Pancreas (tissue), 10 donors: ENCODE measurements around the gene SGCA. TPM values are rescaled to one million over a fixed set of nuclear protein-coding genes. Genes with fewer than 3 reads are reported as not detected.

ENCODE experiments used
- ATAC-seq, 4 donors: fragments of 200-7000 bp; cut with Tn5 transposase; one replicate each; pipeline versions ENCODE4 v1.8.0 to v1.9.1; 2020; ENCODE audit warnings: mild to moderate bottlenecking in 4 of 4, moderate library complexity in 4 of 4
- DNase-seq, 6 donors: peaks; one replicate each; pipeline ENCODE4 v3.0.0-alpha.2; 2020
- FAIRE-seq: peaks from 2 replicates; lab custom pipeline; 2012; peaks lifted over from hg19 to GRCh38; lab: Jason Lieb, UNC
- H3K27ac ChIP-seq, 4 donors: fragments of 200-600 bp; sonication (generic); 1 replicate in 3 of 4; 2 replicates in 1 of 4; pipeline versions ENCODE4 v1.5.0 to v1.8.0; 2020
- H3K27me3 ChIP-seq, 4 donors: fragments of 200-600 bp; one replicate each; pipeline ENCODE4 v1.8.0; 2021
- H3K36me3 ChIP-seq, 3 donors: fragments of 200-600 bp; sonication (generic) in 1 of 3; one replicate each; pipeline versions ENCODE4 v1.5.0 to v1.8.0; 2020 to 2021
- H3K4me1 ChIP-seq, 3 donors: fragments of 200-600 bp; one replicate each; pipeline ENCODE4 v1.8.0; 2021
- H3K4me3 ChIP-seq, 4 donors: fragments of 200-600 bp; sonication (generic) in 2 of 4; one replicate each; pipeline versions ENCODE4 v1.5.0 to v1.8.0; 2020 to 2021
- H3K9me3 ChIP-seq, 4 donors: fragments of 200-600 bp; one replicate each; pipeline ENCODE4 v1.8.0; 2021
- WGBS, 2 donors: extraction: QIAGEN DNeasy Blood & Tissue Kit; methylation state at CpG; one replicate each; pipeline ENCODE4 v1.1.7; 2013; 5-methylcytosine and 5-hydroxymethylcytosine counted together
- intact Hi-C, 3 donors: fragments of 100-400 bp; cut with DNase I; formaldehyde crosslinking; loops; one replicate each; pipeline versions ENCODE4 v1.11.1 to v1.14.2; 2022
- polyA plus RNA-seq, 2 donors: library from polyadenylated mRNA; stranded (reverse); fragments of 200-250 nt; gene quantifications; one replicate each; pipeline ENCODE4 v1.2.3, GENCODE V29; 2013
- total RNA-seq, 6 donors: library from RNA; stranded (reverse); fragmentation: NEBNext Ultra II Directional in 4 of 6; extraction: Animal tissue kit (Norgen Biotek cat#: 25700) in 4 of 6; gene quantifications; one replicate each; pipeline versions ENCODE4 v1.2.1 to v1.2.4, GENCODE V29; 2021 to 2023
- TF ChIP-seq, protein P1 (sequence below), 4 donors: fragments of 200-600 bp; sonication (generic) in 3 of 4; IDR thresholded peaks; one replicate each; pipeline versions ENCODE4 v1.5.0 to v1.8.0; 2021; ENCODE audit warnings: antibody characterized with exemption in 4 of 4
- donor health status: healthy with polysubstance abuse.
- donor health status: DM: no; HTN: no; CAD: no; lungs with moderate emphysema.
- donor health status: DM: no; HTN: no; CAD: no.
- donor health status: control.
- donor health status: control.
- donor health status: Bipolar disorder and iron deficiency.
- donor health status: DM: yes; HTN: yes; CAD: no.
- donor health status: DM: no; HTN: no; CAD: no.
- donor health status: DM: no; HTN: no; CAD: no.
- donor health status: DM: yes; HTN: yes; CAD: no.

The SGCA gene
- total and polyA plus RNA-seq, 8 donors, result 0.31 to 3.0 (median 1.1) TPM; not detected in 3

DNA sequence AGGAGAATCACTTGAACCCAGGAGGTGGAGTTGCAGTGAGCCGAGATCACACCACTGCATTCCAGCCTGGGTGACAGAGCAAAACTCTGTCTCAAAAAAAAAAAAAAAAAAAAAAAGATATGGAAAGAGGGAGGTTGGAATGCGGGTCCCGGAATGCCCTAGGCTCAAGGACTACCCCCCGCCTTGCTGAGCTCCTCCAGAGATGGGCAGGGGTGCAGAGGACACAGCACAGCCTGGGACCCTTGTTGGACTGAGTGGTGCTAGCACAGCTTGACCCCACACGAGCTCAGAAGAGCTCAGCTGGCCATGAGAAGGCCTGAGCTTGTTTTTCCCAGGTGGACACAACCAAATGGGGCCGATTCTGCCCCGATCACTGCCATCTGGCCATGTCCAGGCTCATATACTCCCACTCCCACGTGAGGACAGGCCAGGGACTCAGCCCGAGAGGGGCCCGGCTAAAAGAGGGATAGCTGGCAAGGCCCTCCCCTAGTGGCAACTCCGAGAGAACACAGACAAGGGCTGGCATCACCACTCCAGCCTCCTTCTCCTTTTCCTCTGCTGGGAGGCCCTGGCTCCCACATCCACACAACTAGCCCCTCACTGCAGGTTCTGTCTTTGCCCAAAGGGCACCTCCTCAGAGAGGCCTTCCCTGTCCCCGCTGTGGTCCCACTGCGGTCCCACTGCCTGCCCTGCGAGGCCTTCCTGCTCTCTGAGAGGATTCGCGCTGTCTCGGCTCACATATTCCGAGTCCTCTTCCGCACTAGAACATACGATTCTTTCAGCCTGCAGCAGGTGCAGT is 11.0 kb downstream of the SGCA start:
- no peak overlapping the region for H3K27ac ChIP-seq

DNA sequence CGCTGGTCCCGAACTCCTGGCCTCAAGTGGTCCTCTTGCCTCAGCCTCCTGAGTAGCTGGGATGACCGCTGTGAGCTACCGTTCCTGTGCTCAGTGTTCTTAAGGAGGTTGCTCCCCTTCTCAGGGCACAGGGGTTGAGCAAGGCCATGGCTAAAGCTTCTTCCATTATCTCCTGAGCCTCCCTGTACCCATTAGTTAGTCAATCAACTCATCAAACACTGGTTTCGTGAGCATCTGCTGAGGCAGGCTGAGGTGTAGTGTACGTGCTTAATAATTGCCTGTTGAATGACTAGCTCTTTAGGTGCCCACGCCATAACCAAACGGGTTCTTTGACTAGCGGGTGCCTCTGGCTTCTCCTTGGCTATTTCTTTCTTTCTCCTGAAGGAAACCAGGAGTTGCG is 11.7 kb downstream of the SGCA start:
- no peak for FAIRE-seq
- WGBS, 2 donors, result 91 to 94% methylated on average over 10 of the region's 10 CpGs
- no peaks in the 10 kb centered on the region for H3K36me3 ChIP-seq
- H3K4me1 ChIP-seq, result peaks cover 0 to 12% (median 5%) of the 10 kb centered on the region in 3 donors
- DNase-seq, result peak in 1 of 6 donors; percentile 14
- H3K27me3 ChIP-seq, result no peaks in the 10 kb centered on the region
- no peak overlapping the region for H3K4me3 ChIP-seq
- H3K27ac ChIP-seq, result peak overlapping the region; percentile 52 to 84 (median 68)
- TF ChIP-seq, protein P1, sequence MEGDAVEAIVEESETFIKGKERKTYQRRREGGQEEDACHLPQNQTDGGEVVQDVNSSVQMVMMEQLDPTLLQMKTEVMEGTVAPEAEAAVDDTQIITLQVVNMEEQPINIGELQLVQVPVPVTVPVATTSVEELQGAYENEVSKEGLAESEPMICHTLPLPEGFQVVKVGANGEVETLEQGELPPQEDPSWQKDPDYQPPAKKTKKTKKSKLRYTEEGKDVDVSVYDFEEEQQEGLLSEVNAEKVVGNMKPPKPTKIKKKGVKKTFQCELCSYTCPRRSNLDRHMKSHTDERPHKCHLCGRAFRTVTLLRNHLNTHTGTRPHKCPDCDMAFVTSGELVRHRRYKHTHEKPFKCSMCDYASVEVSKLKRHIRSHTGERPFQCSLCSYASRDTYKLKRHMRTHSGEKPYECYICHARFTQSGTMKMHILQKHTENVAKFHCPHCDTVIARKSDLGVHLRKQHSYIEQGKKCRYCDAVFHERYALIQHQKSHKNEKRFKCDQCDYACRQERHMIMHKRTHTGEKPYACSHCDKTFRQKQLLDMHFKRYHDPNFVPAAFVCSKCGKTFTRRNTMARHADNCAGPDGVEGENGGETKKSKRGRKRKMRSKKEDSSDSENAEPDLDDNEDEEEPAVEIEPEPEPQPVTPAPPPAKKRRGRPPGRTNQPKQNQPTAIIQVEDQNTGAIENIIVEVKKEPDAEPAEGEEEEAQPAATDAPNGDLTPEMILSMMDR (IDR thresholded peaks at IDR 0.05), result no peak
- H3K9me3 ChIP-seq, result no peaks in the 10 kb centered on the region
- no peak for ATAC-seq
- intact Hi-C loops, result no loop called here

More for the DNA sequence above, 11.0 kb downstream of the SGCA start:
- WGBS, 2 donors, result 93 to 96% methylated on average over 19 to 20 of the region's 20 CpGs
- H3K9me3 ChIP-seq, result no peaks in the 10 kb centered on the region
- no peak overlapping the region for H3K4me3 ChIP-seq
- TF ChIP-seq, protein P1 (IDR thresholded peaks at IDR 0.05), result no peak
- DNase-seq (peak in 1 of 6 donors; percentile 27), FAIRE-seq (no peak), ATAC-seq (no peak)
- no peaks in the 10 kb centered on the region for H3K27me3 ChIP-seq
- no peaks in the 10 kb centered on the region for H3K36me3 ChIP-seq
- H3K4me1 ChIP-seq, result peaks cover 0 to 12% (median 5%) of the 10 kb centered on the region in 3 donors
- intact Hi-C loops, result no loop called here

DNA sequence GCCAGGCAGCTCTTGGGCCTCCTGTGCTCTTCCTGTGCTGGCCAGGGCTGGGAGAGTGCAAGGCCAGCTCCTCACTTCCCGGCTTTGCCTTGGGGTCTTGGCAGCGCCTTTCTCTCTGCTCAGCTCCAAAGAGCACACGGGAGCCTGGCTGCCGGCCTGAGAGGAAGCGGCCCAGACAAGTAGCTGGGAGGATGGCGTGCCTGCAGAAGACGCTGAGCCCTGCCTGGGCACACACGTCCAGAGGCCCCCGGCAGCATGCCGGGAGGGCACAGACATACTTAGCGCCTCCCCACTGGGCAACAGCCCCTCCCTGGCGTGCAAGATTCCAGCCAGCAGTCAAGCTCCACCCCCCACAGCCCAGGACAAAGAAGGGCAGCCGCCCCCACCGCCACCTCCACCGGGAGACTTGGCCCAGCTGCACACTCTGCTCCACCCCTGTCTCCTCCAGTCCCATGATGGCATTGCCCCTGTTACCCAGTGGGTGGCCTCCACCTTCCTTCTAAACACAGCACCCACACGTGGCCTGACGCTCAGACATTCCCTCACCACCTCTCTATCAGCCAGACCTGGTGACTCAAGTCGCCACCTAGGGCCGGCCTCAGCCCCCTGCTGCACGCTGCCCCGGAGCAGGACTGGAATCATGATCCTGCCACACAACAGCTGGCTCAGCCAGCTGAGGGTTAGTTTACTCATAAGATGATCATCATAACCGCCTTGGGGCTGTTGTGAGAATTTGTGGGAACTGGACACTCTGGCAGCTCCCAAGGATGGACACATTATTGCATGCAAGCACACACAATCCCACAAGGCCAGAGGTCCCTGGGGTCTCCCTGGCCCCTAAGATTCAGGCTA is 12.4 kb downstream of the SGCA start:
- Histone ChIP-seq H3K36me3 (no peaks in the 10 kb centered on the region), H3K4me1 (peaks cover 0 to 12% (median 5%) of the 10 kb centered on the region in 3 donors), H3K4me3 (peak overlapping the region in 1 of 4 donors; percentile 13), H3K9me3 (no peaks in the 10 kb centered on the region), H3K27me3 (no peaks in the 10 kb centered on the region), H3K27ac (peak overlapping the region; percentile 52 to 84 (median 68))
- intact Hi-C loops, result no loop called here
- FAIRE-seq (no peak), ATAC-seq (peak; percentile 91 to 94 (median 93)), DNase-seq (peak; percentile 81 to 92 (median 86))
- TF ChIP-seq, protein P1 (IDR thresholded peaks at IDR 0.05), result peak in 3 of 4 donors; percentile 17 to 38 (median 20)
- WGBS, 2 donors, result 4 to 5% methylated on average over 19 to 22 of the region's 22 CpGs

DNA sequence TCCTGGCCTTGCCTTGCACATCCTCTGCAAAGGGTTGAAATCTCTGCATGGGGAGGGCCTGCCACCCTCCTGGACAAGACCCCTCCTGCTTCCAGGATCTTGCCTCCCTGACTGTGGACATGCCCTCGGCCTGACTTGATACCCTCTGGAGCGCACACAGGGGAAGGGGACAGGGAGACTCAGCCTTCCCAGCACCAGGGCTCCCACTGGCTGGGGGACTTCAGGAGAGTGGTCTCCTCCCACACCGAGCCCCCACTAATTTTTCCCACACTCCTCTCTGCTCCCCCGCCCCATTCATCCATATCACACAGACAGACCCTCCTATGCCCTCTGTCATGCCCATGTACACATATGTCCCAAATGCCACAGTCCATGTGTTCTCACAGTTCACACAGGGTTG is 14.3 kb downstream of the SGCA start:
- ATAC-seq (no peak), DNase-seq (peak in 1 of 6 donors; percentile 15), FAIRE-seq (no peak)
- TF ChIP-seq, protein P1 (IDR thresholded peaks at IDR 0.05), result no peak
- Histone ChIP-seq H3K4me3 (no peak overlapping the region), H3K4me1 (peaks cover 0 to 12% (median 5%) of the 10 kb centered on the region in 3 donors), H3K27ac (no peak overlapping the region), H3K27me3 (no peaks in the 10 kb centered on the region), H3K36me3 (no peaks in the 10 kb centered on the region), H3K9me3 (no peaks in the 10 kb centered on the region)
- WGBS, 2 donors, result 80 to 96% methylated on average over 4 of the region's 4 CpGs
- intact Hi-C loops, result no loop called here
